ENCODE results near the gene MYO9B.

GRCh38 chr19:17240062-17240752, 164.6 kb downstream of the MYO9B start:
- TF ChIP-seq CTCF (conservative IDR thresholded peaks at IDR 0.05; ENCODE audit: low read depth, low read length): no peak
- no peak for TF ChIP-seq EZH2 (IDR thresholded peaks at IDR 0.05; ENCODE audit: low read length, unreplicated experiment)
- TF ChIP-seq EZH2phosphoT487 (IDR thresholded peaks at IDR 0.05; ENCODE audit: borderline replicate concordance, low read length): no peak
